Fibroblast of mammary gland (primary cell): ENCODE data around the gene POU6F1.
A peak's percentile ranks its signal among the peaks of the same experiment; 100 is the strongest.

Source experiments
- DNase-seq: peaks from one replicate; pipeline ENCODE4 v3.0.0-alpha.2; 2010; ENCODE audit warnings: low read depth
- H3K4me3 ChIP-seq: 2 replicates; pipeline ENCODE4 v1.5.1; 2011; ENCODE audit warnings: low read depth, mild to moderate bottlenecking, low read length, moderate library complexity; ENCODE audit not compliant: control insufficient read depth
- CTCF ChIP-seq: conservative IDR thresholded peaks from 2 replicates; pipeline ENCODE4 v1.5.1; 2011; ENCODE audit warnings: low read depth, low read length, inconsistent platforms; ENCODE audit not compliant: control insufficient read depth, insufficient read depth

The POU6F1 gene

GRCh38 chr12:51253276-51253675, 35.4 kb upstream of the POU6F1 start:
- no peak for TF ChIP-seq CTCF
- no peak overlapping the region for H3K4me3 ChIP-seq

GRCh38 chr12:51247523-51248206, 29.8 kb upstream of the POU6F1 start:
- no peak for DNase-seq
- no peak for TF ChIP-seq CTCF

More at GRCh38 chr12:51253276-51253675, 35.4 kb upstream of the POU6F1 start:
- DNase-seq, result no peak

GRCh38 chr12:51246254-51246853, 28.5 kb upstream of the POU6F1 start:
- DNase-seq, result peak; percentile 60
- no peak overlapping the region for H3K4me3 ChIP-seq
- peak; percentile 3 for TF ChIP-seq CTCF

More at GRCh38 chr12:51247523-51248206, 29.8 kb upstream of the POU6F1 start:
- H3K4me3 ChIP-seq, result no peak overlapping the region

GRCh38 chr12:51245476-51246253, 27.8 kb upstream of the POU6F1 start:
- no peak for TF ChIP-seq CTCF
- no peak overlapping the region for H3K4me3 ChIP-seq
- no peak for DNase-seq

GRCh38 chr12:51244269-51244668, 26.4 kb upstream of the POU6F1 start:
- no peak overlapping the region for H3K4me3 ChIP-seq
- no peak for TF ChIP-seq CTCF
- peak; percentile 36 for DNase-seq

- DNase-seq, result no peak
- no peak overlapping the region for H3K4me3 ChIP-seq
- TF ChIP-seq CTCF, result no peak
Observed at GRCh38 chr12:51242876-51243275, 25.0 kb upstream of the POU6F1 start.
